OCI-LY1 (cell line): ENCODE data around the gene TNNT2.

Experiments used
- CTCF ChIP-seq: fragments of 200-600 bp; sonication (generic), shearing (Covaris generic); IDR thresholded peaks from 2 replicates; pipeline ENCODE4 v1.5.1; 2017; ENCODE audit warnings: mild to moderate bottlenecking, antibody characterized with exemption, low read length, moderate library complexity, mixed read lengths
- EZH2 ChIP-seq: fragments of 200-600 bp; sonication (generic), shearing (Covaris generic); IDR thresholded peaks from 2 replicates; pipeline ENCODE4 v1.8.0; 2017; ENCODE audit warnings: borderline replicate concordance, mixed run types, mild to moderate bottlenecking, antibody characterized with exemption, low read length, moderate library complexity, mixed read lengths

GRCh38 chr1:201420608-201421002 lies 43.1 kb upstream of the TNNT2 start:
- TF ChIP-seq CTCF (no peak), EZH2 (no peak)
